Measurements from ENCODE around the gene ABCA13. TPM values are rescaled to one million over a fixed set of nuclear protein-coding genes. Genes with fewer than 3 reads are reported as not detected.

ABCA13 gene
- total and polyA plus RNA-seq, 7 experiments from 2014 or later = 0.11 to 0.42 TPM; not detected in 5

DNA sequence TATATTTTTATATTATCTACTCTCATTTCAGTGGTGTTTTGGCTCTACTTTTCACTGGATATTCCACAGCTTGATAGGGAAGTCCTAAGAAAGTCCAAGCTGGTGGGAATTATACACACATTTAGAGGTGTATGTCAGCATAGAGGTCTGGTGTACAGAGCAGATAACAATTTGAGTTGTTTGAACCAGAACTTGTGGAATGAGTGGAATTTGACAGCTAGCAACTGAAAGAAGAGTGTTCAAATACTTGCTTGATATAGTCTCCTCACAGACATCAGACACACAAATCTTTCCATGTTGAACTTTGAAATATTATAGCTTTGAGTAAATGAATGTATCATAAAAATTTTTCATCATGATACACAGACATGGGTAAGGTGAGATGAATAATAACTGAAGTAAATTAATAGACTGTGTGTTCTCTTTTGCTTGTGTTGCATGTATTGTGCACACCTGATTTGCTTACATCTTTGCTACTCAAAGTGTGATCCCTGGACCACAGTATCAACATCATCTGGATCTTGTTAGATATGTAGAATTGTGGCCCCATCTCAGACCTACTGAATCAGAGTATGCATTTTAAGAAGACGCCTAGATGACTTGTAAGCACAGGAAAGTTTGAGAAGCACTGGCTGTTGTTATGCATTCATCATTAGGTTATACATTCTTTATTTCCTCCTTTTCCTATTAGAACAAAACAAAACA is 91.5 kb downstream of the ABCA13 start:
- no peaks in the 10 kb centered on the region for H3K4me1 ChIP-seq (ENCODE audit: control insufficient read depth in 2 of 2, insufficient read depth in 2 of 2, low read length in 2 of 2)
- intact Hi-C loops (cut with micrococcal nuclease) = no loop called here
- no peaks in the 10 kb centered on the region for H3K36me3 ChIP-seq (ENCODE audit: control insufficient read depth in 2 of 3, insufficient read depth in 3 of 3, low read length in 3 of 3)
- H3K9me3 Mint-ChIP-seq = peaks cover 0 to 5% (median 0%) of the 10 kb centered on the region in 11 donors
- no peak for DNase-seq
- H3K4me3 ChIP-seq (ENCODE audit: low read length) = no peak overlapping the region
- no peaks in the 10 kb centered on the region for H3K27me3 ChIP-seq (ENCODE audit: control insufficient read depth in 2 of 2, insufficient read depth in 2 of 2, low read length in 2 of 2)
- peaks cover 3 to 12% (median 9%) of the 10 kb centered on the region in 5 donors for H3K27me3 Mint-ChIP-seq
- H3K36me3 Mint-ChIP-seq = no peaks in the 10 kb centered on the region
- POLR2A ChIA-PET = no interaction called here
- no peak overlapping the region for H3K27ac Mint-ChIP-seq
- CTCF ChIA-PET = no interaction called here
- no peaks in the 10 kb centered on the region for H3K4me1 Mint-ChIP-seq
- H3K4me3 Mint-ChIP-seq = no peak overlapping the region
- no peak overlapping the region for H3K27ac ChIP-seq (ENCODE audit: low read depth, low read length)
- no peak for ATAC-seq
- H3K9me3 ChIP-seq (ENCODE audit: control insufficient read depth in 2 of 3, low read length in 3 of 3) = no peaks in the 10 kb centered on the region

GRCh38 chr7:48263311-48263650 is 92.0 kb downstream of the ABCA13 start:
- Mint-ChIP-seq H3K4me3 (no peak overlapping the region), H3K4me1 (no peaks in the 10 kb centered on the region), H3K27me3 (peaks cover 4 to 12% (median 9%) of the 10 kb centered on the region in 5 donors), H3K36me3 (no peaks in the 10 kb centered on the region), H3K9me3 (peaks cover 0 to 5% (median 0%) of the 10 kb centered on the region in 11 donors), H3K27ac (no peak overlapping the region)
- Histone ChIP-seq H3K9me3 (ENCODE audit: control insufficient read depth in 2 of 3, low read length in 3 of 3) (no peaks in the 10 kb centered on the region), H3K27ac (ENCODE audit: low read depth, low read length) (no peak overlapping the region), H3K36me3 (ENCODE audit: control insufficient read depth in 2 of 3, insufficient read depth in 3 of 3, low read length in 3 of 3) (no peaks in the 10 kb centered on the region), H3K4me3 (ENCODE audit: low read length) (no peak overlapping the region), H3K27me3 (ENCODE audit: control insufficient read depth in 2 of 2, insufficient read depth in 2 of 2, low read length in 2 of 2) (no peaks in the 10 kb centered on the region), H3K4me1 (ENCODE audit: control insufficient read depth in 2 of 2, insufficient read depth in 2 of 2, low read length in 2 of 2) (no peaks in the 10 kb centered on the region)
- ChIA-PET POLR2A (no interaction called here), CTCF (no interaction called here)
- DNase-seq (no peak), ATAC-seq (no peak)
- intact Hi-C loops (cut with micrococcal nuclease) = no loop called here

DNA sequence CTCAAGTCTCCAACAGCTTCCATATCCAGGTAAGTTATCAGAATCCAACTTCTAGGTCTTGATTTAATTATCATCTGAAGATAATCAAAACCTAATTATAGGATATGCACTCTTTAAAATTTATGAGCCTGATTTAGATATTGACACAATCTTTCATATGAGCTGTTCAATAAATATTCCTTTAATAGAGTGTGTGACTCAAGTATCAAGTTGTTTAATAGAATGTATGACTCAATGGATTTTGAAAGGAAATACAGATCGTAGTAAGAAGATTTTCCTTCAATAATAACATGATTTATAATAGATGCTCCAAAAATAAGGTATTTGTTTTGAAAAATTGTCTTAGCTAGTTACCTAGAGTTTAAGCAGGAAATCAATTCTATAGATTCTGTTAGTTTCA is 97.8 kb downstream of the ABCA13 start:
- Mint-ChIP-seq H3K27ac (no peak overlapping the region), H3K27me3 (peaks cover 10 to 30% (median 17%) of the 10 kb centered on the region in 5 donors), H3K4me1 (no peaks in the 10 kb centered on the region), H3K9me3 (peaks cover 0 to 5% (median 0%) of the 10 kb centered on the region in 11 donors), H3K4me3 (no peak overlapping the region), H3K36me3 (no peaks in the 10 kb centered on the region)
- Histone ChIP-seq H3K27ac (ENCODE audit: low read depth, low read length) (no peak overlapping the region), H3K36me3 (ENCODE audit: control insufficient read depth in 2 of 3, insufficient read depth in 3 of 3, low read length in 3 of 3) (no peaks in the 10 kb centered on the region), H3K4me1 (ENCODE audit: control insufficient read depth in 2 of 2, insufficient read depth in 2 of 2, low read length in 2 of 2) (no peaks in the 10 kb centered on the region), H3K4me3 (ENCODE audit: low read length) (no peak overlapping the region), H3K27me3 (ENCODE audit: control insufficient read depth in 2 of 2, insufficient read depth in 2 of 2, low read length in 2 of 2) (no peaks in the 10 kb centered on the region), H3K9me3 (ENCODE audit: control insufficient read depth in 2 of 3, low read length in 3 of 3) (no peaks in the 10 kb centered on the region)
- intact Hi-C loops (cut with micrococcal nuclease) = no loop called here
- CTCF ChIA-PET = no interaction called here
- POLR2A ChIA-PET = no interaction called here
- ATAC-seq (no peak), DNase-seq (no peak)

DNA sequence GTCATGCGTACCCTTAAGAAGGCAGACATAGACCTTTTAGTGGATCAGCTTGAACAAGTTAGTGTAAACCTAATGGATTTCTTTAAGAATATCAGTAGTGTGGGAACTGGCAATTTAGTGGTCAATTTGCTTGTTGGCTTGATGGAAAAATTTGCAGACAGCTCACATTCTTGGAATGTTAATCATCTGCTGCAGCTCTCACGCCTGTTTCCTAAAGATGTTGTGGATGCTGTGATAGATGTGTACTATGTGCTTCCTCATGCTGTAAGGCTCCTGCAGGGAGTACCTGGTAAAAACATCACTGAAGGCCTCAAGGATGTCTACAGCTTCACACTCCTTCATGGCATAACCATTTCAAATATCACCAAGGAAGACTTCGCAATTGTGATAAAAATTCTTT is 103.4 kb downstream of the ABCA13 start:
- peaks cover 0 to 2% (median 0%) of the 10 kb centered on the region in 7 donors for H3K4me1 Mint-ChIP-seq
- H3K9me3 Mint-ChIP-seq = no peaks in the 10 kb centered on the region
- ATAC-seq (no peak), DNase-seq (no peak)
- H3K27me3 Mint-ChIP-seq = peaks cover 2 to 13% (median 4%) of the 10 kb centered on the region in 5 donors
- H3K9me3 ChIP-seq (ENCODE audit: control insufficient read depth in 2 of 3, low read length in 3 of 3) = no peaks in the 10 kb centered on the region
- H3K27me3 ChIP-seq (ENCODE audit: control insufficient read depth in 2 of 2, insufficient read depth in 2 of 2, low read length in 2 of 2) = no peaks in the 10 kb centered on the region
- no peaks in the 10 kb centered on the region for H3K4me1 ChIP-seq (ENCODE audit: control insufficient read depth in 2 of 2, insufficient read depth in 2 of 2, low read length in 2 of 2)
- no peaks in the 10 kb centered on the region for H3K36me3 Mint-ChIP-seq
- no peak overlapping the region for H3K27ac Mint-ChIP-seq
- H3K4me3 Mint-ChIP-seq = no peak overlapping the region
- ChIA-PET CTCF (interaction anchor here (0.6 kb wide), 1 partner anchor 87 kb away, joined by 3 read pairs; no protein-coding TSS in a partner anchor), POLR2A (no interaction called here)
- no peak overlapping the region for H3K27ac ChIP-seq (ENCODE audit: low read depth, low read length)
- no peak overlapping the region for H3K4me3 ChIP-seq (ENCODE audit: low read length)
- no peaks in the 10 kb centered on the region for H3K36me3 ChIP-seq (ENCODE audit: control insufficient read depth in 2 of 3, insufficient read depth in 3 of 3, low read length in 3 of 3)
- intact Hi-C loops (cut with micrococcal nuclease) = no loop called here

DNA sequence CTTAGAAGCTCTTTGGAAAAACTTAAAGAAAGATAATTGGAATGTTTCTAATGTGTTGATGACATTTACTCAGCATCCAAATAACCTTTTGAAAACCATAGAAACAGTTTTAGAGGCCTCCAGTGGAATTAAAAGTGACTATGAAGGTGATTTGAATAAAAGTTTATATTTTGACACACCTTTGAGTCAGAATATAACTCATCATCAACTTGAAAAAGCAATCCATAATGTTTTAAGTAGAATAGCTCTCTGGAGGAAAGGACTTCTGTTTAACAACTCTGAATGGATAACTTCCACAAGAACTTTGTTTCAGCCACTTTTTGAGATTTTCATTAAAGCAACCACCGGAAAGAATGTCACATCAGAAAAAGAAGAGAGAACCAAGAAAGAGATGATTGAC is 108.2 kb downstream of the ABCA13 start:
- H3K9me3 ChIP-seq (ENCODE audit: control insufficient read depth in 2 of 3, low read length in 3 of 3) = no peaks in the 10 kb centered on the region
- H3K4me1 ChIP-seq (ENCODE audit: control insufficient read depth in 2 of 2, insufficient read depth in 2 of 2, low read length in 2 of 2) = no peaks in the 10 kb centered on the region
- intact Hi-C loops (cut with micrococcal nuclease) = no loop called here
- peaks cover 0 to 3% (median 0%) of the 10 kb centered on the region in 5 donors for H3K36me3 Mint-ChIP-seq
- H3K27ac Mint-ChIP-seq = no peak overlapping the region
- ChIA-PET POLR2A (no interaction called here), CTCF (no interaction called here)
- DNase-seq = no peak
- H3K4me1 Mint-ChIP-seq = peaks cover 0 to 2% (median 0%) of the 10 kb centered on the region in 7 donors
- H3K4me3 ChIP-seq (ENCODE audit: low read length) = no peak overlapping the region
- peaks cover 0 to 3% (median 0%) of the 10 kb centered on the region in 11 donors for H3K9me3 Mint-ChIP-seq
- ATAC-seq = no peak
- peaks cover 2 to 32% (median 15%) of the 10 kb centered on the region in 5 donors for H3K27me3 Mint-ChIP-seq
- no peaks in the 10 kb centered on the region for H3K36me3 ChIP-seq (ENCODE audit: control insufficient read depth in 2 of 3, insufficient read depth in 3 of 3, low read length in 3 of 3)
- H3K27ac ChIP-seq (ENCODE audit: low read depth, low read length) = no peak overlapping the region
- H3K27me3 ChIP-seq (ENCODE audit: control insufficient read depth in 2 of 2, insufficient read depth in 2 of 2, low read length in 2 of 2) = no peaks in the 10 kb centered on the region
- H3K4me3 Mint-ChIP-seq = no peak overlapping the region

DNA sequence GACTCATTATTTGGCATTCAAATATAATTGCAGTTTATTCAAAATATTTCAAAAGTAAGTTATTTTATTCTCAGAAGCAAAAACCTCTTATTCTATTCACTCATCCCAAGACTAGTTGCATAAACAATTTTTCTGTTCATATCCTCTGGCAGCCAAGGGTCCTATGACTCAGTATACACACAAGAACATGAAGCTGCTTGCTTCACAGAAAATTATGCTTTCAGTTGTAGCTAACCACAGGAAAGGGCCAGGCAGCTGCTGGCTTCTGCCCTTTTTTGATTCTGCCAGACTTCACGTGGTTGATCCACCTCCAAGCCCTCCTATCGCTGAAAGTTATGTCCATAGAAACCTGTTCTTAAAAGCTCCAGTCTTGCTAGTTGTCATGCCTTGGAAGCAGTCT is 108.8 kb downstream of the ABCA13 start:
- intact Hi-C loops (cut with micrococcal nuclease) = no loop called here
- POLR2A ChIA-PET = no interaction called here

DNA sequence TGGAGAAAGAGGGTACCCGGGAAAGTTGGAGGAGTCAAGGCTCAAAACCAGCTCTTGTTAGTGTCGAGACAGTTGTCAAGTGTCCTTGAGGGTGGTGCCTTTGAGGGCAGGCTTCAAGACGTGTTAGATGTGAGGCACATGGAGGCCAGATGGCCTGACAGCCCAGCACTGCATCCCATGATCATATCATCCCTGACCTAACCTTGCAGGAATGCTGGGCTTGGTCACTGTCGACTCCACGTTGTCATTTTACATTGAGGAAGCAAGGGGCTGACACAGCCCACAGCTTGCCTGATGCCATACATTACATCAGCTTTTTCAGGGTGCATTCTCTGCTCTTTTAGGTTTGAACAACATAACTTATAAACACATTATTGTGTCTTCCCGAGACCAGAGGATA is 114.1 kb downstream of the ABCA13 start:
- H3K4me3 Mint-ChIP-seq = no peak overlapping the region
- ChIA-PET CTCF (no interaction called here), POLR2A (no interaction called here)

More for the DNA sequence above, 108.8 kb downstream of the ABCA13 start:
- no peak overlapping the region for H3K27ac Mint-ChIP-seq
- Histone ChIP-seq H3K27ac (ENCODE audit: low read depth, low read length) (no peak overlapping the region), H3K27me3 (ENCODE audit: control insufficient read depth in 2 of 2, insufficient read depth in 2 of 2, low read length in 2 of 2) (no peaks in the 10 kb centered on the region), H3K4me1 (ENCODE audit: control insufficient read depth in 2 of 2, insufficient read depth in 2 of 2, low read length in 2 of 2) (no peaks in the 10 kb centered on the region), H3K4me3 (ENCODE audit: low read length) (no peak overlapping the region), H3K9me3 (ENCODE audit: control insufficient read depth in 2 of 3, low read length in 3 of 3) (no peaks in the 10 kb centered on the region), H3K36me3 (ENCODE audit: control insufficient read depth in 2 of 3, insufficient read depth in 3 of 3, low read length in 3 of 3) (no peaks in the 10 kb centered on the region)
- H3K9me3 Mint-ChIP-seq = peaks cover 0 to 3% (median 0%) of the 10 kb centered on the region in 11 donors
- peaks cover 0 to 3% (median 0%) of the 10 kb centered on the region in 5 donors for H3K36me3 Mint-ChIP-seq
- ATAC-seq (no peak), DNase-seq (no peak)
- H3K27me3 Mint-ChIP-seq = peaks cover 2 to 36% (median 15%) of the 10 kb centered on the region in 5 donors
- peaks cover 0 to 2% (median 0%) of the 10 kb centered on the region in 7 donors for H3K4me1 Mint-ChIP-seq
- no peak overlapping the region for H3K4me3 Mint-ChIP-seq
- CTCF ChIA-PET = no interaction called here

More for the DNA sequence above, 114.1 kb downstream of the ABCA13 start:
- intact Hi-C loops (cut with micrococcal nuclease) = no loop called here
- Histone ChIP-seq H3K27ac (ENCODE audit: low read depth, low read length) (no peak overlapping the region), H3K4me3 (ENCODE audit: low read length) (no peak overlapping the region), H3K9me3 (ENCODE audit: control insufficient read depth in 2 of 3, low read length in 3 of 3) (no peaks in the 10 kb centered on the region), H3K36me3 (ENCODE audit: control insufficient read depth in 2 of 3, insufficient read depth in 3 of 3, low read length in 3 of 3) (no peaks in the 10 kb centered on the region), H3K27me3 (ENCODE audit: control insufficient read depth in 2 of 2, insufficient read depth in 2 of 2, low read length in 2 of 2) (no peaks in the 10 kb centered on the region), H3K4me1 (ENCODE audit: control insufficient read depth in 2 of 2, insufficient read depth in 2 of 2, low read length in 2 of 2) (no peaks in the 10 kb centered on the region)
- Mint-ChIP-seq H3K27me3 (peaks cover 6 to 34% (median 24%) of the 10 kb centered on the region in 5 donors), H3K4me1 (peaks cover 0 to 5% (median 0%) of the 10 kb centered on the region in 7 donors), H3K9me3 (peaks cover 0 to 6% (median 0%) of the 10 kb centered on the region in 11 donors), H3K36me3 (peaks cover 0 to 3% (median 0%) of the 10 kb centered on the region in 5 donors), H3K27ac (no peak overlapping the region)
- no peak for ATAC-seq
- no peak for DNase-seq
